Endodermal cell (in vitro differentiated cells): Measurements from ENCODE around the gene CREM. TPM values are rescaled to one million over a fixed set of nuclear protein-coding genes. Genes with fewer than 3 reads are reported as not detected.

Experiments
- DNase-seq: peaks from one replicate; pipeline ENCODE4 v3.0.0-alpha.2; 2017
- H3K27ac ChIP-seq: 2 replicates; pipeline ENCODE4 v1.5.1; 2013; ENCODE audit warnings: mild to moderate bottlenecking, low read depth, low read length, moderate library complexity
- H3K27me3 ChIP-seq: 2 replicates; pipeline ENCODE4 v1.6.1; 2013; ENCODE audit warnings: mild to moderate bottlenecking, low read length, moderate library complexity; ENCODE audit not compliant: insufficient read depth, control insufficient read depth, poor library complexity, severe bottlenecking
- H3K36me3 ChIP-seq: 2 replicates; pipeline ENCODE4 v1.7.0; 2013; ENCODE audit warnings: mild to moderate bottlenecking, low read length, moderate library complexity; ENCODE audit not compliant: control insufficient read depth, insufficient read depth
- H3K4me1 ChIP-seq: one replicate; pipeline ENCODE4 v1.7.0; 2013; ENCODE audit warnings: low read length; ENCODE audit not compliant: control insufficient read depth, insufficient read depth
- H3K4me3 ChIP-seq: 2 replicates; pipeline ENCODE4 v1.5.1; 2013; ENCODE audit warnings: mild to moderate bottlenecking, low read length, moderate library complexity
- H3K9ac ChIP-seq: 2 replicates; pipeline ENCODE4 v1.6.1; 2013; ENCODE audit warnings: mild to moderate bottlenecking, low read length, moderate library complexity; ENCODE audit not compliant: poor library complexity, severe bottlenecking; ENCODE audit errors: extremely low read depth
- H3K9me3 ChIP-seq: 2 replicates; pipeline ENCODE4 v1.6.1; 2013; ENCODE audit warnings: mild to moderate bottlenecking, low read length, moderate library complexity; ENCODE audit not compliant: control insufficient read depth
- H3K27ac Mint-ChIP-seq: 2 replicates; pipeline ENCODE4 v1.8.0; 2020; ENCODE audit warnings: mixed read lengths
- H3K27me3 Mint-ChIP-seq: 2 replicates; pipeline ENCODE4 v1.8.0; 2021; ENCODE audit warnings: mild to moderate bottlenecking, mixed read lengths; ENCODE audit not compliant: insufficient read depth
- H3K36me3 Mint-ChIP-seq: 2 replicates; pipeline ENCODE4 v1.8.0; 2020; ENCODE audit warnings: low read depth, mixed read lengths
- H3K4me1 Mint-ChIP-seq: 2 replicates; pipeline ENCODE4 v1.8.0; 2020; ENCODE audit warnings: mixed read lengths
- H3K4me3 Mint-ChIP-seq: 2 replicates; pipeline ENCODE4 v1.8.0; 2020; ENCODE audit warnings: mild to moderate bottlenecking, moderate library complexity, mixed read lengths
- H3K9me3 Mint-ChIP-seq: 2 replicates; pipeline ENCODE4 v1.8.0; 2020; ENCODE audit warnings: mild to moderate bottlenecking, mixed read lengths
- WGBS, 2 experiments: methylation state at CpG; one replicate each; pipeline versions ENCODE4 v1.1.5 to v1.1.7; 2013; ENCODE audit warnings: missing lambda C conversion rate in 2 of 2, mixed read lengths in 1 of 2; ENCODE audit not compliant: insufficient coverage in 1 of 2, insufficient read length in 1 of 2; 5-methylcytosine and 5-hydroxymethylcytosine counted together
- total RNA-seq, 2 donors: library from RNA; stranded (reverse); fragmentation: NEBNext Ultra II Directional in 1 of 2; extraction: Animal tissue kit (Norgen Biotek cat#: 25700) in 1 of 2; gene quantifications; 2 replicates in 1 of 2; 3 replicates in 1 of 2; pipeline ENCODE4 v1.2.1, GENCODE V29; 2021
- TF ChIP-seq, protein P1 (sequence below): fragments of 200-600 bp; sonication (generic); conservative IDR thresholded peaks from 2 replicates; pipeline ENCODE4 v1.5.0; 2021; ENCODE audit warnings: antibody characterized with exemption, mild to moderate bottlenecking

CREM gene
- total RNA-seq, 2 donors from 2014 or later: 31.5 to 35.3 TPM

GRCh38 chr10:35211390-35211789, 84.7 kb downstream of the CREM start:
- no peak overlapping the region for H3K27ac ChIP-seq
- H3K4me1 ChIP-seq: no peaks in the 10 kb centered on the region
- no peaks in the 10 kb centered on the region for H3K27me3 ChIP-seq
- peak overlapping the region; percentile 72 for H3K27ac Mint-ChIP-seq
- H3K9ac ChIP-seq: no peak overlapping the region
- peak; percentile 71 for DNase-seq
- H3K4me3 Mint-ChIP-seq: no peak overlapping the region
- TF ChIP-seq, protein P1, sequence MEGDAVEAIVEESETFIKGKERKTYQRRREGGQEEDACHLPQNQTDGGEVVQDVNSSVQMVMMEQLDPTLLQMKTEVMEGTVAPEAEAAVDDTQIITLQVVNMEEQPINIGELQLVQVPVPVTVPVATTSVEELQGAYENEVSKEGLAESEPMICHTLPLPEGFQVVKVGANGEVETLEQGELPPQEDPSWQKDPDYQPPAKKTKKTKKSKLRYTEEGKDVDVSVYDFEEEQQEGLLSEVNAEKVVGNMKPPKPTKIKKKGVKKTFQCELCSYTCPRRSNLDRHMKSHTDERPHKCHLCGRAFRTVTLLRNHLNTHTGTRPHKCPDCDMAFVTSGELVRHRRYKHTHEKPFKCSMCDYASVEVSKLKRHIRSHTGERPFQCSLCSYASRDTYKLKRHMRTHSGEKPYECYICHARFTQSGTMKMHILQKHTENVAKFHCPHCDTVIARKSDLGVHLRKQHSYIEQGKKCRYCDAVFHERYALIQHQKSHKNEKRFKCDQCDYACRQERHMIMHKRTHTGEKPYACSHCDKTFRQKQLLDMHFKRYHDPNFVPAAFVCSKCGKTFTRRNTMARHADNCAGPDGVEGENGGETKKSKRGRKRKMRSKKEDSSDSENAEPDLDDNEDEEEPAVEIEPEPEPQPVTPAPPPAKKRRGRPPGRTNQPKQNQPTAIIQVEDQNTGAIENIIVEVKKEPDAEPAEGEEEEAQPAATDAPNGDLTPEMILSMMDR: no peak
- H3K9me3 Mint-ChIP-seq: no peaks in the 10 kb centered on the region
- H3K4me1 Mint-ChIP-seq: peaks cover 41% of the 10 kb centered on the region
- H3K36me3 ChIP-seq: no peaks in the 10 kb centered on the region
- WGBS, 2 experiments: 35 to 44% methylated on average over 6 to 7 of the region's 7 CpGs
- H3K9me3 ChIP-seq: no peaks in the 10 kb centered on the region
- H3K4me3 ChIP-seq: no peak overlapping the region
- H3K27me3 Mint-ChIP-seq: no peaks in the 10 kb centered on the region
- peaks cover 8% of the 10 kb centered on the region for H3K36me3 Mint-ChIP-seq

DNA sequence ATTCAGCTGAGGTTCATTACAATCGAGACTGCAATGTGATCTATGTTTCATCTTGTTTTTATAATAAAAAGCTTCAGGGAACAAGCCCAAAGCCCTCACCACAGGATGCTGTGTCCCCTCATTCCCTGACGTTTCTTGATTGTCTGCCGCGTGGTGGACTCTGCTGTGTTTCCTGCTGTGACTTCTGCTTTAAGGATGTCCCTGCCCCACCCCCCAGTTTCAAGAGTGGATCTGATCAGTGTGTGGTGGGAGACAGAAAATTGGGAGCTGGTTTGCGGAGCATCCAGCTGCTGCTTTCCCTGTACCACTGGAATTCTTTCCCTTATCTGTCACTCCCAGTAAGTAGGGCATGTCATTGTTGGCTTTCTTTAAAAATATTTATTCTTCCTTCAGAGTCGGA, 86.2 kb downstream of the CREM start:
- H3K27me3 Mint-ChIP-seq: no peaks in the 10 kb centered on the region
- Histone ChIP-seq H3K36me3 (no peaks in the 10 kb centered on the region), H3K27ac (no peak overlapping the region), H3K27me3 (no peaks in the 10 kb centered on the region), H3K9ac (no peak overlapping the region), H3K4me1 (no peaks in the 10 kb centered on the region), H3K9me3 (no peaks in the 10 kb centered on the region), H3K4me3 (no peak overlapping the region)
- no peak overlapping the region for H3K4me3 Mint-ChIP-seq
- DNase-seq: peak; percentile 53
- no peaks in the 10 kb centered on the region for H3K9me3 Mint-ChIP-seq
- TF ChIP-seq, protein P1: no peak
- H3K4me1 Mint-ChIP-seq: peaks cover 41% of the 10 kb centered on the region
- 59 to 64% methylated on average over 3 to 6 of the region's 6 CpGs for WGBS, 2 experiments
- H3K36me3 Mint-ChIP-seq: peaks cover 2% of the 10 kb centered on the region
- peak overlapping the region; percentile 76 for H3K27ac Mint-ChIP-seq

DNA sequence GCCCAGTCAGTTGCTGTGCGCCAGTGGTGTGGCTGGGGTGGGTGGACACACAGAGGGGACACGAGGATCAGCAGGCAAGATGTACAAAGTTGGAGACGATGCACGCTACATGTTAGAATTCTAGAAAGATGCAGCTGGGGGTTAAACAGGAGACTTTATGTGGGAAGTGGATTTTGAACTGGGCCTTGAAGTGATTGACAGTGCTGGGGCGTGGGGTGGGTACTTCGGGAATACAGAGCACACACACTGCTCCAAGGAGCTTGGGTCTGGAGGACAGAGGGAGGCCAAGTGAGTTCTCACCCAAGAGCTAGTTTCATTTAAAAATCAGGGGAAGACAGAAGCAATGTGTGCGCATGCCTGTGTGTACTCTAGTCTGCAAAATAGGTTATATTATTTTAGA, 87.1 kb downstream of the CREM start:
- 98% methylated on average over 5 to 7 of the region's 7 CpGs for WGBS, 2 experiments
- TF ChIP-seq, protein P1: no peak
- Mint-ChIP-seq H3K9me3 (no peaks in the 10 kb centered on the region), H3K27ac (no peak overlapping the region), H3K36me3 (no peaks in the 10 kb centered on the region), H3K4me3 (no peak overlapping the region), H3K4me1 (peaks cover 39% of the 10 kb centered on the region), H3K27me3 (no peaks in the 10 kb centered on the region)
- Histone ChIP-seq H3K36me3 (no peaks in the 10 kb centered on the region), H3K9me3 (no peaks in the 10 kb centered on the region), H3K27ac (no peak overlapping the region), H3K9ac (no peak overlapping the region), H3K4me3 (no peak overlapping the region), H3K27me3 (no peaks in the 10 kb centered on the region), H3K4me1 (no peaks in the 10 kb centered on the region)
- no peak for DNase-seq
